Cardiac muscle cell (in vitro differentiated cells and primary cell): ENCODE results near the gene COL4A2. TPM values are rescaled to one million over a fixed set of nuclear protein-coding genes. Genes with fewer than 3 reads are reported as not detected.
A peak's percentile ranks its signal among the peaks of the same experiment; 100 is the strongest.

Experiments
- DNase-seq, 2 donors: peaks; one replicate each; pipeline versions ENCODE4 v3.0.0 to v3.0.0-alpha.2; 2010 to 2017; ENCODE audit warnings: low read depth in 1 of 2, low spot score in 1 of 2
- H3K27ac ChIP-seq: fragments of 200-600 bp; sonication (generic); 2 replicates; pipeline ENCODE4 v1.5.1; 2016
- H3K27me3 ChIP-seq: fragments of 200-600 bp; sonication (generic); 2 replicates; pipeline ENCODE4 v1.6.0; 2016; ENCODE audit warnings: control low read depth
- H3K36me3 ChIP-seq: fragments of 200-600 bp; sonication (generic); 2 replicates; pipeline ENCODE4 v1.5.1; 2016; ENCODE audit warnings: control low read depth
- H3K4me1 ChIP-seq: fragments of 200-600 bp; sonication (generic); 2 replicates; pipeline ENCODE4 v1.8.1; 2017; ENCODE audit warnings: low read depth, mild to moderate bottlenecking, mixed run types
- H3K4me3 ChIP-seq: fragments of 200-600 bp; sonication (generic); 2 replicates; pipeline ENCODE4 v1.5.1; 2016; ENCODE audit warnings: mild to moderate bottlenecking
- H3K9me3 ChIP-seq: fragments of 200-600 bp; sonication (generic); 2 replicates; pipeline ENCODE4 v1.5.1; 2017; ENCODE audit warnings: low read depth, mild to moderate bottlenecking, control low read depth
- polyA plus RNA-seq: library from polyadenylated mRNA; unstranded; fragments of >200 nt; fragmentation: Nextera tagmentation; extraction: Ambion mirVana; gene quantifications from 2 replicates; pipeline ENCODE4 v1.2.1, GENCODE V29; 2016
- total RNA-seq: library from RNA; depleted of rRNA; stranded (reverse); fragments of >200 nt; gene quantifications from 2 replicates; pipeline ENCODE4 v1.2.3, GENCODE V29; 2016
- TF ChIP-seq, protein P1 (sequence below): IDR thresholded peaks from 2 replicates; pipeline ENCODE4 v1.5.1; 2012; ENCODE audit warnings: low read depth, mild to moderate bottlenecking, low read length

Gene COL4A2
- total and polyA plus RNA-seq, 2 experiments from 2014 or later = 184 to 516 TPM

DNA sequence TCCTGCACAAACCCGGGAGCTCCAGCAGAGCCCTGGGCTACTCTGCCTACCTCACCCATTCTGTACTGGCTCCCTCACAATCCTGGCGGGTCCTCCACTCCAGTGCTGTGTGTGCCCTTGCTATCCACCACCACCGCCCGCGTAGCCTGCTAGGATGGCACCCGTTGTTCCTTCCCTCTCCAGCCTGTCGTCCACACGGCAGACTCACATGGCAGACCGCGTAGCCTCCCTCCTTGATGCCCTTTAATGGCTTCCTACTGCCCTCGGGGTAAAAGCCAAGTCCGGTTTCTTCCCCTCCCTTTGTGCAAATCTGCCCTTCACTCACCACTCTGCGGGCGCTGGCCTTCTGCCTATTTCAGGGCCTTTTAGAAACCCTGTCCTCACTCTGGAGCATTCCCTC, 147.9 kb downstream of the COL4A2 start:
- Histone ChIP-seq H3K36me3 (peaks cover 1% of the 10 kb centered on the region), H3K9me3 (no peaks in the 10 kb centered on the region), H3K27ac (no peak overlapping the region)

DNA sequence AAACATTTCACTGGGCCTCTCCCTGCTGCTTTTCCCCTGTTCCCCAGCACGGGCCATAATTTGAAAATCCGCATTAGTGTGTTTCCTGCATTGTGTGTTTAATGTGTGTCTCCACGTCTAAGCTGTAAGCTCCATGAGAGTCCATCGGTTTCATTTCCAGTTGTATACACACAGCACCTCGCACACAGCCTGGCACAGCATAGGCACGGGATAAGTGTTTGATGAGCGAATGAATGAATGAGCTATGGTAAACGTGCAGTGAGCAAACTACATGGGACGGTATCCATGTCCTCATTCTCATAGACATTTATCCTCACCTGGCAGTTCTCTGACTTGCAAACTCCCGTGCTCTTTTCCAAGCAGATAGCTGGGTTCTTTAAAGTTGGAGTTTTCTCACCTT, 148.4 kb downstream of the COL4A2 start:
- no peaks in the 10 kb centered on the region for H3K9me3 ChIP-seq
- no peak for DNase-seq
- H3K4me3 ChIP-seq = no peak overlapping the region
- TF ChIP-seq, protein P1, sequence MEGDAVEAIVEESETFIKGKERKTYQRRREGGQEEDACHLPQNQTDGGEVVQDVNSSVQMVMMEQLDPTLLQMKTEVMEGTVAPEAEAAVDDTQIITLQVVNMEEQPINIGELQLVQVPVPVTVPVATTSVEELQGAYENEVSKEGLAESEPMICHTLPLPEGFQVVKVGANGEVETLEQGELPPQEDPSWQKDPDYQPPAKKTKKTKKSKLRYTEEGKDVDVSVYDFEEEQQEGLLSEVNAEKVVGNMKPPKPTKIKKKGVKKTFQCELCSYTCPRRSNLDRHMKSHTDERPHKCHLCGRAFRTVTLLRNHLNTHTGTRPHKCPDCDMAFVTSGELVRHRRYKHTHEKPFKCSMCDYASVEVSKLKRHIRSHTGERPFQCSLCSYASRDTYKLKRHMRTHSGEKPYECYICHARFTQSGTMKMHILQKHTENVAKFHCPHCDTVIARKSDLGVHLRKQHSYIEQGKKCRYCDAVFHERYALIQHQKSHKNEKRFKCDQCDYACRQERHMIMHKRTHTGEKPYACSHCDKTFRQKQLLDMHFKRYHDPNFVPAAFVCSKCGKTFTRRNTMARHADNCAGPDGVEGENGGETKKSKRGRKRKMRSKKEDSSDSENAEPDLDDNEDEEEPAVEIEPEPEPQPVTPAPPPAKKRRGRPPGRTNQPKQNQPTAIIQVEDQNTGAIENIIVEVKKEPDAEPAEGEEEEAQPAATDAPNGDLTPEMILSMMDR = no peak
- no peaks in the 10 kb centered on the region for H3K4me1 ChIP-seq
- H3K27ac ChIP-seq = no peak overlapping the region
- no peaks in the 10 kb centered on the region for H3K27me3 ChIP-seq
- no peaks in the 10 kb centered on the region for H3K36me3 ChIP-seq

More for the DNA sequence above, 147.9 kb downstream of the COL4A2 start:
- Histone ChIP-seq H3K4me3 (no peak overlapping the region), H3K4me1 (no peaks in the 10 kb centered on the region), H3K27me3 (no peaks in the 10 kb centered on the region)
- no peak for DNase-seq
- TF ChIP-seq, protein P1 = no peak

DNA sequence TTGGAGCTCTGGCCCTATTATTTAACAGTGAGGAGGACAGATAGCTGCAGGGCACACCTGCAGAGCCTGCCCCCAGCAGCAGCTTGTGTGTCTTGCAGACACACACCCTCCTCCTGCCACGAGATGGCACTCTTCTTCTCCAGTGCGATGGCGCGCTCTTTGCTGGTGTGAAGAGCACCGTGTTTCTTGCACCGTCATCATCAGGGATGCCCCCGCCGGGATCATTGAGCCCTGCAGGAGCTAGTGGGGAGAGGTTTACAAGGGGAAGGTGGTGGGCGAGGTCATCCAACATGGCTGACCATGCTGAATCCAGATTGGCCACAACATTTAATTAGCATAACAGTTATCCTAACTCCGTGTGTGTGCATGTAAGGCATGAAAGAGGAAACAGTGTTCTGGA, 148.9 kb downstream of the COL4A2 start:
- Histone ChIP-seq H3K27ac (no peak overlapping the region), H3K4me3 (no peak overlapping the region), H3K4me1 (no peaks in the 10 kb centered on the region), H3K36me3 (no peaks in the 10 kb centered on the region), H3K9me3 (no peaks in the 10 kb centered on the region), H3K27me3 (no peaks in the 10 kb centered on the region)
- DNase-seq = peak; percentile 80 to 82
- TF ChIP-seq, protein P1 = peak; percentile 85

DNA sequence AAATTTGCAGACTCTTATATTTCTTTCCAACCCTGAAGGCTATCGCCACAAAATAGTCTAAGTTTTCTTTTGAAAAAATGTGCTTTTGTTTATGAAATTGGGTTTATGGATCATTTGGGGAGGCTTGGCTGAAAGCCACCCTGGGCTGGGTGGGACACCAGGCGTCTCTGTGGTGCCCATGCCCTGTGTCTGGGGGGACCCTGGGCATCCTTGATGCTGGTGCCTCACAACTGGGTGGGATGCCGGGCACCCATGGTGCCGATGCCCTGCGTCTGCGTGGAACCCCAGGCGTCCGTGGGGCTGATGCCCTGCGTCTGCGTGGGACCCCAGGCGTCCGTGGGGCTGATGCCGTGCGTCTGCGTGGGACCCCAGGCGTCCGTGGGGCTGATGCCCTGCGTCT, 149.5 kb downstream of the COL4A2 start:
- Histone ChIP-seq H3K4me3 (no peak overlapping the region), H3K27me3 (no peaks in the 10 kb centered on the region), H3K27ac (no peak overlapping the region), H3K4me1 (no peaks in the 10 kb centered on the region), H3K9me3 (no peaks in the 10 kb centered on the region), H3K36me3 (no peaks in the 10 kb centered on the region)
- DNase-seq = no peak
- TF ChIP-seq, protein P1 = no peak

DNA sequence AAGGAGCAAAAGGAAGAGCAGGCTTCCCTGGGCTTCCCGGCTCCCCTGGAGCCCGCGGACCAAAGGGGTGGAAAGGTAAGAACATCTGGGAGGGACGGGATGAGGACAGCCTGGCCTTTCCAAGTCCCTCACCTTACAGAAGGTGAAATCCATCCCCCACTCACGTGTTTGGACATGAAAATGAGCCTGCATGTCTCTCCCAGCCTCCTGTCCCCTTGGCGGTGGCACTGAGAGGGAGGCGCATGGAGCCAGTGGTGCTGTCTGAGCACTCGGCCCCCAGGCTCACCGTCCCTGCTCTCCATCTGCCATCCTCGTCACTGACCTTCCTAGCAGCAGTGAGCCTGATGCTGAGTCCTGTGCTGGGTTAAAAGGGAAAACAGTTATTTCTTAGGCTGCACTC, 150.3 kb downstream of the COL4A2 start:
- H3K4me3 ChIP-seq = no peak overlapping the region
- H3K9me3 ChIP-seq = no peaks in the 10 kb centered on the region
- no peaks in the 10 kb centered on the region for H3K4me1 ChIP-seq
- no peaks in the 10 kb centered on the region for H3K27me3 ChIP-seq
- TF ChIP-seq, protein P1 = no peak
- no peak for DNase-seq
- H3K27ac ChIP-seq = no peak overlapping the region
- H3K36me3 ChIP-seq = peaks cover 3% of the 10 kb centered on the region

DNA sequence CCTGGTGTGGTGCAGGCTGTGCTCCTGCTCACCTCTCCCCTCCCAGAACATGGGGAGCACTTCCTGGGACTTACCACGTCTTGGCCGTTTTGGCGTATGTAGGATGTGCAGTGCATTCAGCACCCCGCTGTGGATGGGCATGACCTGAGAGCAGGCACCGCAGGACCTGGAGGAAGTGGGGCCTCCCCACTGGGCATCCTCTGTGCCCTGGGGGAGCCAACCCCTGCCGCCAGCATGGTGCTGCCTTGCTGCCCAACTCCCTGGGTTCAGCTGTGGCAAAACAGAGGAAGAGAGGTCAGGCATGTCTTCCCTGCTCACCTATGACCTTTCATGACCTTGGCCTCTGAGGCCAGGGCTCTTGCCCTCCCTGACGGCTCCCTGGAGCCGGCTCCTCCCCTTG, 150.9 kb downstream of the COL4A2 start:
- no peak overlapping the region for H3K4me3 ChIP-seq
- no peak for DNase-seq
- no peaks in the 10 kb centered on the region for H3K4me1 ChIP-seq
- TF ChIP-seq, protein P1 = no peak
- H3K27ac ChIP-seq = no peak overlapping the region
- H3K9me3 ChIP-seq = no peaks in the 10 kb centered on the region
- peaks cover 4% of the 10 kb centered on the region for H3K36me3 ChIP-seq
- no peaks in the 10 kb centered on the region for H3K27me3 ChIP-seq
